HG03103 (cell line): ENCODE data around the gene NOP56.
"Not testable (repeated sequence)": the region's sequence is repeated elsewhere in the genome, so short reads cannot be mapped to it uniquely, and the experiment has no call there.

ENCODE experiments used
- ATAC-seq: cut with Tn5 transposase; IDR thresholded peaks from one replicate; pipeline ENCODE4 v1.9.1; 2021; ENCODE audit warnings: low read depth; ENCODE audit not compliant: unreplicated experiment

NOP56 gene

DNA sequence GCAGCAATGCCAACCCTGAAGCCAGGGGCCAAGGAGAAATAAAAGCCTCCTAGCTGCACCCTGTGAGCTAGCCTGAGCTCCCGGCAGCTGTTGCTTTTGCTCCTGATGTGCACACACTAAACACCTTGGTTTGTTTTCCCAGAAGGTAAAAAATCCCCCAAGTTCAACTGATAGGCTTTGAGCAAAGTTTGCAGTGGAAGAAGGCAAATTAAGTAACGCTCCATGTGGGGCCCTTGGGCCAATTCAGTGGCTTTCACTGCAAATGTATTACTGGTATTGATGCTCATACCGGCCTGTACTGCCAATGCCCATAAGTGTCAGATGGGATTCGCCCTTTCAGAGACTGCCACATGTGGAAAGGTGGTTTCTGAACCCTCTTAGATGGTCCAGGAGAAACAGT is 21.0 kb downstream of the NOP56 start:
- no peak for ATAC-seq

DNA sequence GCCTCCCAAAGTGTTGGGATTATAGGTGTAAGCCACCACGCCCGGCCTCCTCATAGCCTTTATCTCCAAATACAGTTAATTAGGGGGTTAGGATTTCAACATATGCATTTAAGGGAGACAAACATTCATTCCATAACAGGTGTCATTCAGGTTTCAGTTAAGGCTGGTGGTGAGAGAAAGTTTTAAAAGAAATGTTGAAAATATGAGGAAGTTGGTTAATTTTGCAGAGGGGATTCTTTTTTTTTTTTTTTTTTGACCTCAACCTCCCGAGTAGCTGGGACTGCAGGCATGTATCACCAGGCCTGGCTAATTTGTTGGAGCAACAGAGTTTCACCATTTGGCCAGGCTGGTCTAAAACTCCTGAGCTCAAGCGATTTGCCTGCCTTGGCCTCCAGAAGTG is 27.6 kb downstream of the NOP56 start:
- ATAC-seq, result no peak

DNA sequence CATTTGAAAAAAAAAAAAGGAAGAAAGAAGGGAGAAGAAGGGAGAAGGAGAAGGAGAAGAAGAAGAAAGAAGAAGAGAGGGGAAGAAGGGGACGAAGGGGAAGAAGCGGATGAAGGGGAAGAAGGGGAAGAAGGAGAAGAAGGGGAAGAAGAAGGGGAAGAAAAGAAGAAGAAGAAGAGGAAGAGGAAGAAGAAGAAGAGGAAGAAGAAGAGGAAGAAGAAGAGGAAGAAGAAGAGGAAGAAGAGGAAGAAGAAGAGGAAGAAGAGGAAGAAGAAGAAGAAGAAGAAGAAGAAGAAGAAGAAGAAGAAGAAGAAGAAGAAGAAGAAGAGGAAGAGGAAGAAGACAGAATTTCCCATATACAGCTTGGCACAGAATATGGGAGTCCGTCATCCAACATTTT is 29.6 kb downstream of the NOP56 start:
- not testable (repeated sequence) for ATAC-seq

DNA sequence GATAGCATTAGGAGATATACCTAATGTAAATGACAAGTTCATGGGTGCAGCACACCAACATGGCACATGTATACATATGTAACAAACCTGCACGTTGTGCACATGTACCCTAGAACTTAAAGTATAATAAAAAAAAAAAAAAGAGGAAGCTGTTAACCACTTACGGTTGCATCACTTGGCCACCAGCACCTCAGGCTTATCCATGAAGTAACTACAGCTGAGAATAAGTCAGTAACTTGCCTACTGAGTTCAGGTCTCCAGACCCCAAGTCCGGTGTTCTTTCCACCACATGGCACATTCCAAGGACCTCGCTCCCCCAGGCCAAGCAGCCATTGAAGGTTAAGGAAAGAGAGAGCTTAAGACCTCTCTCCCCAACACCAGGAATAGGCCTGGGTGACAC is 32.4 kb downstream of the NOP56 start:
- not testable (repeated sequence) for ATAC-seq

DNA sequence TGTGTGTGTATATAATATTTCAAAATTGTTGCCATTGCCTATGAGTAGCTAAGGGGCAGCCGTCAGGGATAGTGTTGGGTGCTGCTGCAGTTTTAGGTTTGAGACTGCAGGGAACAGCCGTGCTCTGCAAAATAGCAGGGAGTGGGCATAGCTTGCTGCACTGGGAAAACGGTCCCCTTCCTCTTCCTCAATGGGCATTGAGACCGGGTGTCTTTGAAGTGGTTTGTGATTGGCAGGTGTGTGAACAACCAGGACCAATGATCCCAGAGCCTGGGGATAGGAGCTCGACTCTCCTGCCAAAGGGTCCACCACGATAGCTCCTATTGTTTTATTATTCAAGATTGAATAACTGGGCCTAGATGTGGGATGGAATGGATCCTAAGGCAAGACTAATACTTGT is 35.1 kb downstream of the NOP56 start:
- ATAC-seq, result no peak

DNA sequence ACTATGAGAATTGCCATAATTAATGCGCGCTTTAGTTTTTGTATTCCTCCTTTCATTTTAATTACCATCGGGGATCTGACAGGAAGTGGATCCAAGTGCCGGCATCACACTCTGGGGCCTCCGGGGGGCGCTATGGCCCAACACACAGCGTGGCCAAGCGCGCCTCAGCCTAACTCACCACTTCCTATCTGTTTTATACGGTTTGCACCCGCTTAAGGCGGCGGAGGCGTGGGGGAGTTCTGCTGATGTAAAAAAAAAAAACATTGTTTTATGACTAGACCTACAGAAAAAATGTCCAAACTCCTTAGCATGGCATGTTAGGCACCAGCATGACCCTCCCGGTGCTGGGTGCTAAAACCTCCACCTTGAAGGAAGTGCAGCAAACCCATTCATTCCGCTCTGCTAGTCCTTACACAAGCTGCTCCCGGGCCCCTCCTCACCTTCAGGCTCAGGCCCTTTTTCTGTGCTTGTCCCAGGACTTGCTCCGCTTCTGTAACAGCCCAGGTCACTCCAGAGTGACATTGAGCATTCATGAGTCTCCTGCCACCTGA is 35.7 kb downstream of the NOP56 start:
- no peak for ATAC-seq

DNA sequence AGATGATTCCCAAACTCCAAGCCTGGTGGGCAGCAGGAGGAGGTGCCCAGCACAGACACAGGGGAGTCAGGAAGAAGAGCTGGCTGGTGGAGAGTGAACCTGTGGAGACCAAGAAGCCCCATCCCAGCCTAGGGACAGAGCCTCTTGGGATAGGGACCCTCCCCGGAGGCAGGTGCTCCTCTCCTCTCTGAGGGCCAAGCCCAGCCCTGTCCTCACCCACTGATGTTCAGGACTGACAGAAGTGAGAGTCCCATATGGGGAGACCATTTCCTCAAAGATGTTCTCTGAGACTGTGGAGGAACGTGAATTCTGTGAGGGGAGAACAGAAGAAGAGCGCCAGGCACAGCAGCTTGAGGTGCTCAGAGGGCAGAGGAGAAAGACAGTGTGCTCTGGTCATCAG is 37.8 kb downstream of the NOP56 start:
- ATAC-seq, result no peak

DNA sequence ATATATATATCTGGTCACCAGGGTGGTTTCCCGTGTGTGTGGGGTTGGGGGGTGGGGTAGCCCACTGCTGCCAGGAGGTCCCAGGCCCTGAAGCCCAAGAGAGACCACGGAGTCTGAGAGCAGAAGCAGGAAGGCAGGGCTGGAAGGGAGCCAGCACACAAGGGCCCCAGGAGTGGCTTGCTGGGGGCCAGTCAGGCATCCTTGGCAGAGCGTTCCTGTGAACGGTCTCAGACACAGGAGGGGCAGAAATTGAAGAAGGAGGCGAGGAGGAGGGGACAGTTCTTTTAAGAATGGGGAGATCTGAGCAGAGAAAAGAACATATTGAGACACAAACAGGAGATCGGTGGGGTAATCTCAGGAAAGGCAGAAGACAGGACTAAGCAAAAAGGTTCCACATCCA is 38.3 kb downstream of the NOP56 start:
- ATAC-seq, result no peak

DNA sequence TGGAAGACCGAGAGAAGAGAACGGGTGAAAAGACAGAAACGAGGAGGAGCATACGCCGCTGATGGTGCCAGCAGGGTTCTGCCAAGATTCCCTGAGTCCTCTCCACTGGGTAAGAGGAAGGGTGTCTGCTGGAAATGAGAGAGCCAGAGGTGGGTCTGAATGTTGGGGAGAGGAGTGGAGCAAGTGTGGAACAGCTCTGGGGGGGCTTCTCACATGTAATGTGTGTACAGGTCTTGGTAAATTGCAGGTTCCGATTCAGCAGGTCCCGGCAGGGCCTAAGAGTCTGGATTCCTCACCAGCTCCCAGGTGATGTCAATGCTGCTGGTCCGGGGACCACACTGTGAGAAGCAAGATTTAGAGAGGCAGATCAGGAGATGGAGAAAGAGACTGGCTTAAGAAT is 38.7 kb downstream of the NOP56 start:
- no peak for ATAC-seq

DNA sequence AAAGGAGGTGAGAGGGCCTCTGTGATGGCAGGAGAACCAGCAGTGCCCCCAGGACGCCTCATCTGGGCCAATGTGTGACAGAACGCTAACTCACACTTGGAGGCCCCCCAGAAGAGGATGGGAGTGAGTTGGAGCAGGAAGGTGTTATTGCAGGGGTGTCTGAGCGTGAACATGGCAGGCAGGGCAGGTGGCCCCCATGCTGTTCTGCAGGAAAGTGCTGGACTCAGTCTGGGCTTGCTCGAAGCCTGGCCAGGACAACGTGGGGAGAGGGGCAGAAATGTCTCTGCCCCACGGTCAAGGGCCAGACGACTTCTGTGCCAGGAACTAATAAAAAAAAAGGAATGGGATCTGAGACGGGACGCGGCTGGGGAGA is 39.2 kb downstream of the NOP56 start:
- ATAC-seq, result no peak

DNA sequence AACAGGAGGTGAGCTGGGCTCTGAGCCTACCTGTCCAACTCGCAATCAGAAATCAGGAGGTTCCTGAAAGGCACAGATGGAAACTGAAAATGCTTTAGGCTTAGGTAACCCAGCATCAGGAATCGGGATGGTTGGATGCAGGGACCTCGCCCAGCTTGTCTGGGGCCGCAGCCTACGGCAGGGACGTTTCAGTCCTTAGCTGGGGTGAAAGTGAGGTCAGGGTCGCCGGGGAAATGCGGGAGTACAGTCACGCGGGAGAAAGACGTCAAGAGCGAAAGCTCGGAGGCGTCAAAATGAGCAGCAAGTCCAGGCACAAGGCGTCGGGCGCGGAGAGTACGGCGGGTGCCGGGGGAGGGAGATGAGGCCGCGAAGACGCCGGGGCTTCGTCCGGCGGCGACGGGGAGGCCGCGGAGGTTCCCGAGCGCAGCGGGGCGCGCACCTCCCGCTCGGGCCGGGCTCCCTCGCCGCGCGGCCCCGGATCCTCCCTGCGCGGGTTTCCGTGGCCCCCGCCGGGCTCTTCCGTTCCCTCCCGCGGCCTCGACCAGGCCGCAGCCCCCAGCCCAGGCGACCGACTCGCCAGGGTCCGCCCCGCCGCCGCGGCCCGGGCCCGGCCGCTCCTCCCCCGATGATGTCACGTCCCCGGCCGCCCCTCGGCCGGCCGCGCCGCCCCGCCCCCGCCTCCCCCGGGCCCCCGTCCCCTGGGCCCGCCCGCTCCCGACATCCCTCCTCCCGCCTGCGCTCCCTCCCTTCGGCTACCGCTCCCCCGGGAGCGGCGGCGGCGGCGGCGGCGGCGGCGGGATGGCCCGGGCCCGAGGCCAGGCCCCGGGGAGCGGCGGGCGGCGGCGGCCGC is 39.8 kb downstream of the NOP56 start, which contains the start of gene EBF4:
Gene EBF4, plus strand, starts transcription at position 745 of the 850 bp plus-strand sequence. CDS start 866 bp downstream, outside the sequence.
- ATAC-seq, result no peak

DNA sequence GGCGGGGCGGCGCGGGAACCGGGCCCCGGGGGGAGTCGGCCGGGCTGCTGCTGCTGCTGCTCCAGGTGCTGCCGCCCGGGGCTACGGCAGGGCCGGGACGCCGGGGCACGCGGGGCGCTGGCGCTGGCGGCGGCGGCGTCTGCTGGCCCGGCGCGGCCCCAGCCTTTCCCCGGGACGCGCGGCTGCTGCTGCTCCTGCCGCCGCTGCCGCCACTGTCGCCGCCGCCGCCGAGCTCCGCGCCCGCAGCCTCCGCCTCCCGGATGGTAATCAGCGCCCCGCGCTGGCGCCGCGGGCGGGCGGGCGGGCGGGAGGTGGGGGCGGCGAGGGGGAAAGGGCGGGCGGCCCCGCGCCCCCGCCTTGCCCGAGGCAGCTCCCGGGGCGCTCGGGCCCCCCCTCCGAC is 40.5 kb downstream of the NOP56 start:
- no peak for ATAC-seq

DNA sequence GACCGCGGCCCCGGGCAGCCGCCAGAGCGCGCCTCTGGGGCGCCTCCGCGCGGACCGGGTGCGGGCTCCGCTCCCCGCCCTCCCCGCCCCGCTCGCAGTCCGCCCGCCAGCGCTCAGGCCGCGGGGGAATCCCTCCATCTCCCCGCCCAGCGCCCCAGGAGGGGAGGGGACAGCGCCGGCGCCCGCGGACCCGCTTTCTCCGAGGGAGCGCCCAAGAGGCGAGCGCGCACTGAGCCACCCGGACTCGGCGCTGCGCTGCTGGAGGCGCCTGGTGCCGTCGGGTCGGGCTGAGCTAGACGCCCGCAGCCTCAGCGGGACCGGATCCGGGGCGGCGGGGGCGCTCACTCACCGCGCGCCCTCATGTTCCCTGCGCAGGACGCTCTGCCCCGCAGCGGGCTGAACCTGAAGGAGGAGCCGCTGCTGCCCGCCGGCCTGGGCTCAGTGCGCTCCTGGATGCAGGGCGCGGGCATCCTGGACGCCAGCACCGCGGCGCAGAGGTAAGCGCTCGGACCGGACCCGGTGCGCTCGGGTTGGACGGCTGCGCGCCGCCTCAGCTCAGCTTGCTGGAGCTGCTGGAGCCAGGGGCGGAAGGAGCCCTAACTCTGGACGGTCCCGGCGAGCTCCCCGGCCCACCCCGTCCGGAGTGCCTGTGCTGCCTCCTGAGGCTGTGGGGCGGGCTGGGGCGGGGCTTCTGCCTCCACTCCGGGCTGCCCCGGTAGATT is 41.0 kb downstream of the NOP56 start:
- ATAC-seq, result no peak

DNA sequence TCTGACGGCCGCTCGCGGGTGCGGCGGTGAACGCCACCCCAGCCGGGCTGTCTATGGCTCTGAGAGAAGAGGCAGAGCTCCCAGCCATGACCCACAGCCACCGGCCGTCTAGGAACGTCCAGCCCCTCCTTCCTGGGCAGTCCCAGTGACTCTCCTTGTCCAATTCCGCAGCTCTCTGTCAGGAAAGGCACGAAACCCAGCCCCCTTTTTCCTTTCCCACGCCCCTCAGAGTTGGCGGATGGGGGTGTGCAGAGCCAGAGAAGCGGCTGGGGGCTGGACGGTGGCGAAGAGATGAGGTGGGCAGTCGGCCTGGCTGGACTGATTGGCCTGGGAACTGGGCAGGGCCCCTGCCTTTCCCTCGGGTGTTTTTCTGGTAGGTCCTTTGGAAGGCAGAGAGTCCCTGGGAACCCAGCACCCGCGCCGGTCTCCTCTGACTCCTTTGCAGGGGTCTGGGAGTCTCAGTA is 41.6 kb downstream of the NOP56 start:
- ATAC-seq, result no peak

DNA sequence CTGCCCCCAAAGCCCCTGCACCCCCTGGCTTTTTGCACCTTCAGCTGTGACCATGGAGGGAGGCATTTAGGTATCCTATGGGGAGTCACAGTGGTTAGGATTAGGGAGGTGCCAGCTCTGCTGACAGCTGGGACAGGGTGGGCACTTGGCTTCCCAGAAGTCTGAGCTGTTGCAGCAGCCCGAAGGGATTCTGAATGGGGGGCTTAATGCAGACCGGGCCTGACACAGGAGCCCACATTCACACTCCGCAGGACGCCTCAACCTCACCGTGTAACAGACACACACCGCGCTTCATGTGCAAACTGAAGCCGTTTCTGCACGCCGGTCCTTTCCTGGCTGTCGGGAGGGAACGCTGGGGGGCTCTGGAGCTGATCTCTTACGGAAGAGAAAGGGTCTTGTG is 42.1 kb downstream of the NOP56 start:
- ATAC-seq, result no peak

DNA sequence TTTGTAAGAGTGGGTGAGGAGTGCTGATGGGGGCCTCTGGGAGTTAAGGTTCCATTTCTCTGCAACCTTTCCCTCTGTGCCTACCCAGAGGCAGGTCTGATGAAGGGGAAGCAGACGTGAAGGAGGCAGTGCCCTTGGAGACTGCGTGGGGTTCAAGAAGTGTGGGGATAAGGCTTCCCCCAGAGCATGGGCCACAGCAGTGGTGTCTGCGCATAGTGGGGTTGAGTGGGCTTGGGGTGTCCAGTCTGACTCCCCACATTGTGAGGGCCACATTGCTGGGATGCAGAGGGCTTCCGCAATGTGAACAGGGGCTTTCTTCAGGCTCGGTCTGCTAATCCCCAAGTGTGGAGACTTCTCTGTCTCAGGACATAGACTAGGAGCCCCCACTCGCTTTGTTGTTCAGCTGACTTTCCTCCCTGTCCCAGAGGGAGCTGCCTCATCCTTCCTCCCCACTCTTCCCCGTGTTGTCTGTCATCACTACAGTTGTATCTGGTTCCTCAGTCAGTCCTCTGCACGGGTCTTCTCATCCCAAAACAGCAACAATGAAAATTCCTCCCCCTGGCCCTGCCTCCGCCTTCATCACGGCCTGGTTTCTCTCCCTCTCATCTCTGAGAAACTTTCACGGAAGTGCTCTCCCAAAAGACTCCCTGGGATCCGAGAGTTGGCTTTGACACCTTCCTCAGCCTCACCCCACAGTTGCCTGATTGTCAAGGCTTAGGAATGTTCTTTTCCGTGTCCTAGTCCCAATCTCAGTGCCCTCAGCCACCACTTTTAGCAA is 43.0 kb downstream of the NOP56 start:
- ATAC-seq, result no peak

DNA sequence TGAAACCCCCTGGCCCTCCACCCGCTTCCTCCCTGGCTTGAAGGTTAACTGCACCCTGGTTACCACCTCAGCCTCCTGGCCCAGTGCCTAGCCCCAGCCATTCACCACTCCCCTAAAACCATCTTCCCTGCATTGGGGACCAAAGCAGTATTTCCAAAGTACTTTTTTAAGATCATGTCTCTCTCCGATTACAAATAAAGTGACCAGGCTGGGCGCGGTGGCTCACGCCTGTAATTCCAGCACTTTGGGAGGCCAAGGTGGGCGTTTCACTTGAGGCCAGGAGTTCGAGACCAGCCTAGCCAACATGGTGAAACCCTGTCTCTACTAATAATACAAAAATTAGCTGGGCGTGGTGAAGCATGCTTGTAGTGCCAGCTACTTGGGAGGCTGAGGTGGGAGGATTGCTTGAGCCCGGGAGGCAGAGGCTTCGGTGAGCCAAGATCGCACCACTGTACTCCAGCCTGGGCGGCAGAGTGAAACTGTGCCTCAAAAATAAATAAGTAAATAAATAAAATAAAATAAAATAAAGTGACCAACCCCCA is 43.6 kb downstream of the NOP56 start:
- not testable (repeated sequence) for ATAC-seq

DNA sequence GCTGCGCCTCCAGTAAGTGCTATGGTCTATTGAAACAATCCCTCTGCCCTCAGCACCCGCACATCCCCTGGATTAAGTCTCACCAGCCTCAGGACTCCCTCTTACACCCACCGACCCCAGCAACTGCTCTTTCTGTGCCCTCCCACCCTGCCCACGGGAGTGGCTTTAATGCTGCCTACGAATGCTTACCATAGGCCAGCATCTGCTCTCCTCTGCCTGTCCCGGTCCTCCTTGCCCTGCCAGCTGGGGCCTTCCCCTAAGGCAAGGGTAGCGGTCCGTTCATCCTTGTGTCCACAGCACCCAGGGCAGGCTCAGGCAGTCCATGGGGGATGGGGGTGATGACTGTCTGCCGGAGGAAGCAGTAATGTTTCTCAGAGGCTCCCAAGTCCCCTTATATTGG is 44.2 kb downstream of the NOP56 start:
- no peak for ATAC-seq

DNA sequence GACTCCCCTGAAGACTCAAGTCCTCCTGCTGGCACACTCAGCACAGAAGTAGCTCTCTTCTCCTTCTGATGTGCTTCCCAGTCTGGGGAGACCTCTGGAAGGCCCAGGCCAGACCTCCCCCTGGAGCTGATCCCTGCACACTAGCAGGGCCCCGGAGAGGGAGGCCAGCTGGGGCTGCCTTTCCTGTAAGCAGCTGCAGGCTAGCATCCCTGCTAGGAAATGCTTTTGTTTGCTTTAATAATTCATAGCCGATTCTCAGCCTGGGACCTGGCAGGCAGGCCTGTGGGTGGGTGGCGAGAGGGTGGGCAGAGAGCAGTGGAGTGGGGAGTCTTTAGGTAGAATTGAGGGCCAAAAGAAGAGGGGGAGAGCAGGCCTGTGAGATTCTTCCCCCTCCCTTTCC is 45.3 kb downstream of the NOP56 start:
- ATAC-seq, result no peak

DNA sequence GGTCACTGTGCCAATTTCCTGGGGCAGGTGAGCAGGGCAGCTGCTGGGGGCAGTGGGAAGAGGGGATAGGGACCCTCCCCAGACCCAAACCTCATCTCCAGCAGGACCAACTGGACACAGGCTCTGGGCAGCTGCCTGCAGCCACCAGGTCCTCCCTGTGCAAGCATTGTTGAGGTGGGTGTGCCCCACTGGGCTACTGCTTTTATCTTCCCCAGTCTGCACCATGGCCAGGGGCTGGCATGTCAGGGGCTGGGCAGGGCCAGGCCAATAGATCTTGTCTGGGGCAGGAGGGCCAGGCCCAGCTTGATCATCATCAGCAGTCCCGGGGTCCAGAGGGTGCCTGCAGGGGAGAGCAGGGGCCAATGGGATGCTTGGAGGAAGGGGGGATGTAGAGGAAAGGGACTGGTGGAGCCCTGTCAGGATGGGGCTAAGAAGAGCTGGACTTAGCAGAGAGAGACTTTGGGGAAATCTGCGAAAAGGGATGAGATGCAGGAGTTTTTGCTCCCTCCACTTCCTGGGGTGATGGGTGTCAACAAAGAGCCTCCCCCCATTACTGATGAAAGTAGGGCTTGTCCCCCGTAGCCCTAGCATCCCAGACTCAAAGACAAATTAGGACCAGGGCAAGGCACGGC is 45.9 kb downstream of the NOP56 start:
- ATAC-seq, result no peak
